SH-SY5Y (cell line): Measurements from ENCODE around the gene IPMK.

Experiments
- GATA2 ChIP-seq: IDR thresholded peaks from 2 replicates; pipeline ENCODE4 v1.6.1; 2011; ENCODE audit warnings: mild to moderate bottlenecking, low read depth, low read length
- GATA3 ChIP-seq: IDR thresholded peaks from 2 replicates; pipeline ENCODE4 v1.6.1; 2011; ENCODE audit warnings: low read depth, mild to moderate bottlenecking, low read length, moderate library complexity

GRCh38 chr10:58241346-58241745, 26.3 kb downstream of the IPMK start:
- no peak for TF ChIP-seq GATA3
- TF ChIP-seq GATA2, result no peak
